SKM-1 (cell line): ENCODE data around the gene TRIM52.

Source experiments
- DNase-seq: peaks from one replicate; lab custom pipeline; 2025; ENCODE audit not compliant: unreplicated experiment; lab: John Stamatoyannopoulos, UW

The TRIM52 gene

GRCh38 chr5:181233801-181234454 lies 27.0 kb downstream of the TRIM52 start:
- DNase-seq, result no peak

GRCh38 chr5:181233088-181233800 lies 27.7 kb downstream of the TRIM52 start:
- no peak for DNase-seq

GRCh38 chr5:181232593-181232992 lies 28.4 kb downstream of the TRIM52 start:
- DNase-seq, result no peak

GRCh38 chr5:181231432-181231831 lies 29.5 kb downstream of the TRIM52 start:
- DNase-seq, result no peak

GRCh38 chr5:181230551-181230950 lies 30.4 kb downstream of the TRIM52 start:
- no peak for DNase-seq

- no peak for DNase-seq
Observed at GRCh38 chr5:181229996-181230395, 30.9 kb downstream of the TRIM52 start.

GRCh38 chr5:181224390-181225229 lies 36.3 kb downstream of the TRIM52 start:
- DNase-seq, result no peak

- no peak for DNase-seq
Observed at GRCh38 chr5:181223729-181224389, 37.1 kb downstream of the TRIM52 start.

- no peak for DNase-seq
Observed at GRCh38 chr5:181223058-181223728, 37.8 kb downstream of the TRIM52 start, which contains the start of gene TRIM41. Gene TRIM41, plus strand, starts transcription at chr5:181223281. Its CDS starts 719 bp downstream, at chr5:181224000.

- DNase-seq, result no peak
Observed at GRCh38 chr5:181222630-181223057, 38.3 kb downstream of the TRIM52 start.

GRCh38 chr5:181221792-181222629 lies 38.9 kb downstream of the TRIM52 start:
- DNase-seq, result no peak

GRCh38 chr5:181221105-181221791 lies 39.7 kb downstream of the TRIM52 start:
- DNase-seq, result no peak

- DNase-seq, result no peak
Observed at GRCh38 chr5:181220178-181220515, 40.8 kb downstream of the TRIM52 start.

- DNase-seq, result no peak
Observed at GRCh38 chr5:181219262-181220177, 41.4 kb downstream of the TRIM52 start.

- no peak for DNase-seq
Observed at GRCh38 chr5:181218795-181219124, 42.2 kb downstream of the TRIM52 start.

GRCh38 chr5:181217803-181218062 lies 43.2 kb downstream of the TRIM52 start:
- no peak for DNase-seq

- no peak for DNase-seq
Observed at GRCh38 chr5:181217111-181217802, 43.7 kb downstream of the TRIM52 start.
